HFFc6 (cell line): ENCODE results near the gene PPP3R1. TPM values are rescaled to one million over a fixed set of nuclear protein-coding genes. Genes with fewer than 3 reads are reported as not detected.

Experiments used
- DNase-seq: peaks from one replicate; pipeline ENCODE4 v3.0.0-alpha.2; 2018
- H3K27ac Mint-ChIP-seq: 2 replicates; pipeline ENCODE4 v1.8.0; 2020; ENCODE audit warnings: mild to moderate bottlenecking, mixed read lengths
- H3K27me3 Mint-ChIP-seq: 2 replicates; pipeline ENCODE4 v1.8.0; 2021; ENCODE audit warnings: mild to moderate bottlenecking, moderate library complexity, mixed read lengths; ENCODE audit not compliant: insufficient read depth
- H3K36me3 Mint-ChIP-seq: 2 replicates; pipeline ENCODE4 v1.8.0; 2021; ENCODE audit warnings: low read depth, mixed read lengths
- H3K4me1 Mint-ChIP-seq: 2 replicates; pipeline ENCODE4 v1.8.0; 2020; ENCODE audit warnings: low read depth, mixed read lengths
- H3K4me3 Mint-ChIP-seq: 2 replicates; pipeline ENCODE4 v1.8.0; 2020; ENCODE audit warnings: mild to moderate bottlenecking, moderate library complexity, mixed read lengths
- H3K9me3 Mint-ChIP-seq: 2 replicates; pipeline ENCODE4 v1.8.0; 2020; ENCODE audit warnings: mild to moderate bottlenecking, mixed read lengths
- CTCF ChIP-seq: fragments of 200-600 bp; sonication (generic); IDR thresholded peaks from 2 replicates; pipeline ENCODE4 v1.5.0; 2021; ENCODE audit warnings: antibody characterized with exemption, mild to moderate bottlenecking
- total RNA-seq, 6 experiments: library from RNA; stranded (reverse); fragmentation: NEBNext Ultra II Directional; extraction: Animal tissue kit (Norgen Biotek cat#: 25700); gene quantifications; 2 replicates in 1 of 6; 3 replicates in 5 of 6; pipeline ENCODE4 v1.2.3, GENCODE V29; 2021

Gene PPP3R1
- total RNA-seq, 6 experiments from 2014 or later, result 60.0 to 67.0 (median 63.0) TPM

GRCh38 chr2:68284896-68285295 lies 32.6 kb upstream of the PPP3R1 start:
- H3K27me3 Mint-ChIP-seq, result peaks cover 2% of the 10 kb centered on the region; the same call in 1 of the 2 replicates
- no peak overlapping the region; the same call in 1 of the 2 replicates for H3K27ac Mint-ChIP-seq
- peaks cover 34% of the 10 kb centered on the region for H3K4me1 Mint-ChIP-seq
- no peaks in the 10 kb centered on the region for H3K36me3 Mint-ChIP-seq
- DNase-seq, result peak; percentile 58
- TF ChIP-seq CTCF, result no peak
- H3K9me3 Mint-ChIP-seq, result no peaks in the 10 kb centered on the region
- H3K4me3 Mint-ChIP-seq, result no peak overlapping the region

GRCh38 chr2:68283419-68283812 lies 31.1 kb upstream of the PPP3R1 start:
- no peak for DNase-seq
- H3K4me1 Mint-ChIP-seq, result peaks cover 30% of the 10 kb centered on the region
- no peaks in the 10 kb centered on the region for H3K36me3 Mint-ChIP-seq
- H3K9me3 Mint-ChIP-seq, result no peaks in the 10 kb centered on the region
- no peak for TF ChIP-seq CTCF
- H3K4me3 Mint-ChIP-seq, result no peak overlapping the region
- H3K27ac Mint-ChIP-seq, result no peak overlapping the region
- peaks cover 2% of the 10 kb centered on the region; the same call in 1 of the 2 replicates for H3K27me3 Mint-ChIP-seq

GRCh38 chr2:68282811-68283418 lies 30.6 kb upstream of the PPP3R1 start:
- Mint-ChIP-seq H3K27ac (no peak overlapping the region), H3K4me1 (peaks cover 25% of the 10 kb centered on the region), H3K36me3 (no peaks in the 10 kb centered on the region), H3K9me3 (no peaks in the 10 kb centered on the region), H3K4me3 (no peak overlapping the region), H3K27me3 (peaks cover 2% of the 10 kb centered on the region; the same call in 1 of the 2 replicates)
- peak; percentile 90 for TF ChIP-seq CTCF
- DNase-seq, result peak; percentile 25

- no peaks in the 10 kb centered on the region for H3K9me3 Mint-ChIP-seq
- no peak overlapping the region for H3K27ac Mint-ChIP-seq
- TF ChIP-seq CTCF, result no peak
- H3K27me3 Mint-ChIP-seq, result peaks cover 2% of the 10 kb centered on the region; the same call in 1 of the 2 replicates
- peaks cover 21% of the 10 kb centered on the region for H3K4me1 Mint-ChIP-seq
- no peaks in the 10 kb centered on the region for H3K36me3 Mint-ChIP-seq
- H3K4me3 Mint-ChIP-seq, result no peak overlapping the region
- DNase-seq, result no peak
Measured at GRCh38 chr2:68280796-68281195, 28.5 kb upstream of the PPP3R1 start.

GRCh38 chr2:68280348-68280747 lies 28.0 kb upstream of the PPP3R1 start:
- no peak for TF ChIP-seq CTCF
- H3K27me3 Mint-ChIP-seq, result peaks cover 2% of the 10 kb centered on the region; the same call in 1 of the 2 replicates
- DNase-seq, result no peak
- no peak overlapping the region for H3K27ac Mint-ChIP-seq
- no peak overlapping the region for H3K4me3 Mint-ChIP-seq
- H3K36me3 Mint-ChIP-seq, result no peaks in the 10 kb centered on the region
- peaks cover 20% of the 10 kb centered on the region for H3K4me1 Mint-ChIP-seq
- no peaks in the 10 kb centered on the region for H3K9me3 Mint-ChIP-seq
